OCI-LY7 (cell line): Measurements from ENCODE around the gene CHRD. TPM values are rescaled to one million over a fixed set of nuclear protein-coding genes. Genes with fewer than 3 reads are reported as not detected.

Source experiments
- BruUV-seq: library from RNA; stranded (reverse); fragments of 400-500 nt; replicated peaks from 2 replicates; lab custom pipeline; 2021; lab: Mats Ljungman, UMichigan
- CTCF ChIA-PET: fragments of 300-600 bp; sonication (Branson Sonifier 250); formaldehyde crosslinking; loops from one replicate; lab custom pipeline; 2022; ENCODE audit warnings: antibody characterized with exemption; ENCODE audit not compliant: unreplicated experiment; lab: Charles Lee
- POLR2A ChIA-PET: fragments of 300-600 bp; sonication (Branson Sonifier 250); formaldehyde crosslinking; loops from one replicate; lab custom pipeline; 2022; ENCODE audit warnings: antibody characterized with exemption; lab: Charles Lee
- DNase-seq: peaks from one replicate; pipeline ENCODE4 v3.0.0-alpha.2; 2015; ENCODE audit warnings: low spot score
- H2AFZ ChIP-seq: fragments of 200-600 bp; sonication (generic), shearing (Covaris generic); 2 replicates; pipeline ENCODE4 v1.6.1; 2014; ENCODE audit warnings: mild to moderate bottlenecking, antibody characterized with exemption, low read length, moderate library complexity
- H3K27ac ChIP-seq: fragments of 200-600 bp; sonication (generic); 2 replicates; pipeline ENCODE4 v1.5.1; 2014; ENCODE audit warnings: mixed run types, low read depth, mild to moderate bottlenecking, moderate library complexity, low read length, inconsistent platforms; ENCODE audit not compliant: poor library complexity, severe bottlenecking
- H3K36me3 ChIP-seq: fragments of 200-600 bp; sonication (generic); 2 replicates; pipeline ENCODE4 v1.6.1; 2014; ENCODE audit warnings: mild to moderate bottlenecking, antibody characterized with exemption, low read length, moderate library complexity, mixed read lengths; ENCODE audit not compliant: insufficient read depth
- H3K4me1 ChIP-seq: fragments of 200-600 bp; sonication (generic); 2 replicates; pipeline ENCODE4 v1.5.1; 2014; ENCODE audit warnings: mild to moderate bottlenecking, low read length; ENCODE audit not compliant: insufficient read depth, poor library complexity, severe bottlenecking
- H3K4me2 ChIP-seq: fragments of 200-600 bp; sonication (generic); 2 replicates; pipeline ENCODE4 v1.6.1; 2014; ENCODE audit warnings: mild to moderate bottlenecking, low read length
- H3K4me3 ChIP-seq: fragments of 200-600 bp; sonication (generic); 2 replicates; pipeline ENCODE4 v1.5.1; 2014; ENCODE audit warnings: mild to moderate bottlenecking, low read depth, low read length; ENCODE audit not compliant: poor library complexity, severe bottlenecking
- H3K79me2 ChIP-seq: fragments of 200-600 bp; sonication (generic); 2 replicates; pipeline ENCODE4 v1.6.1; 2016; ENCODE audit warnings: low read depth, mild to moderate bottlenecking, low read length, moderate library complexity, mixed read lengths; ENCODE audit not compliant: insufficient read depth
- H3K9me2 ChIP-seq: fragments of 200-600 bp; sonication (generic); 2 replicates; pipeline ENCODE4 v1.6.1; 2016; ENCODE audit warnings: mild to moderate bottlenecking, low read length, mixed read lengths; ENCODE audit not compliant: insufficient read depth
- H3K9me3 ChIP-seq: fragments of 200-600 bp; sonication (generic); 2 replicates; pipeline ENCODE4 v1.6.1; 2014; ENCODE audit warnings: mild to moderate bottlenecking, mixed run types, low read length, mixed read lengths
- H4K20me1 ChIP-seq: fragments of 200-600 bp; sonication (generic); 2 replicates; pipeline ENCODE4 v1.6.1; 2014; ENCODE audit warnings: mild to moderate bottlenecking, antibody characterized with exemption, low read length, moderate library complexity, mixed read lengths; ENCODE audit not compliant: insufficient read depth
- EZH2phosphoT487 ChIP-seq: fragments of 200-600 bp; sonication (generic); IDR thresholded peaks from 2 replicates; pipeline ENCODE4 v1.6.1; 2018; ENCODE audit warnings: low read depth, borderline replicate concordance, mild to moderate bottlenecking, mixed run types, antibody characterized with exemption, low read length, moderate library complexity, mixed read lengths
- intact Hi-C: fragments of 100-400 bp; cut with micrococcal nuclease; formaldehyde crosslinking; loops from one replicate; pipeline ENCODE4 v1.10.0; 2022; ENCODE audit not compliant: unreplicated experiment
- total RNA-seq, 2 experiments: library from RNA; depleted of rRNA in 1 of 2; stranded (reverse); fragments of >200 nt in 1 of 2; shearing (Covaris generic) in 1 of 2; gene quantifications; 2 replicates each; pipeline ENCODE4 v1.2.3, GENCODE V29; 2014 to 2022
- TF ChIP-seq, protein P1 (sequence below): fragments of 200-600 bp; sonication (generic); conservative IDR thresholded peaks from 2 replicates; pipeline ENCODE4 v1.5.1; 2014; ENCODE audit warnings: mild to moderate bottlenecking, antibody characterized with exemption, low read length, moderate library complexity, mixed read lengths

CHRD gene
- total RNA-seq, 2 experiments from 2014 or later: 0.16 TPM; not detected in 1

DNA sequence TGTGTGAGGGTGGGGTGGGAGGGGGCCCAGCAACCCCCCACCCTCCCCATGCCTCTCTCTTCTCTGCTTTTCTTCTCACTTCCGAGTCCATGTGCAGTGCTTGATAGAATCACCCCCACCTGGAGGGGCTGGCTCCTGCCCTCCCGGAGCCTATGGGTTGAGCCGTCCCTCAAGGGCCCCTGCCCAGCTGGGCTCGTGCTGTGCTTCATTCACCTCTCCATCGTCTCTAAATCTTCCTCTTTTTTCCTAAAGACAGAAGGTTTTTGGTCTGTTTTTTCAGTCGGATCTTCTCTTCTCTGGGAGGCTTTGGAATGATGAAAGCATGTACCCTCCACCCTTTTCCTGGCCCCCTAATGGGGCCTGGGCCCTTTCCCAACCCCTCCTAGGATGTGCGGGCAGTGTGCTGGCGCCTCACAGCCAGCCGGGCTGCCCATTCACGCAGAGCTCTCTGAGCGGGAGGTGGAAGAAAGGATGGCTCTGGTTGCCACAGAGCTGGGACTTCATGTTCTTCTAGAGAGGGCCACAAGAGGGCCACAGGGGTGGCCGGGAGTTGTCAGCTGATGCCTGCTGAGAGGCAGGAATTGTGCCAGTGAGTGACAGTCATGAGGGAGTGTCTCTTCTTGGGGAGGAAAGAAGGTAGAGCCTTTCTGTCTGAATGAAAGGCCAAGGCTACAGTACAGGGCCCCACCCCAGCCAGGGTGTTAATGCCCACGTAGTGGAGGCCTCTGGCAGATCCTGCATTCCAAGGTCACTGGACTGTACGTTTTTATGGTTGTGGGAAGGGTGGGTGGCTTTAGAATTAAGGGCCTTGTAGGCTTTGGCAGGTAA is 34.3 kb upstream of the CHRD start:
- Histone ChIP-seq H3K36me3 (no peaks in the 10 kb centered on the region), H3K4me3 (no peak overlapping the region), H4K20me1 (no peaks in the 10 kb centered on the region), H3K79me2 (no peaks in the 10 kb centered on the region), H3K9me3 (no peaks in the 10 kb centered on the region), H3K27ac (no peak overlapping the region), H2AFZ (no peak overlapping the region), H3K4me1 (no peaks in the 10 kb centered on the region), H3K4me2 (no peak overlapping the region), H3K9me2 (no peaks in the 10 kb centered on the region)
- POLR2A ChIA-PET: no interaction called here
- no TSS peak for BruUV-seq
- intact Hi-C loops: no loop called here
- peak; percentile 44 for DNase-seq
- CTCF ChIA-PET: interaction anchor here (0.7 kb wide), 1 partner anchor 8 kb away, joined by 3 read pairs; no protein-coding TSS in a partner anchor
- TF ChIP-seq EZH2phosphoT487: no peak
- TF ChIP-seq, protein P1, sequence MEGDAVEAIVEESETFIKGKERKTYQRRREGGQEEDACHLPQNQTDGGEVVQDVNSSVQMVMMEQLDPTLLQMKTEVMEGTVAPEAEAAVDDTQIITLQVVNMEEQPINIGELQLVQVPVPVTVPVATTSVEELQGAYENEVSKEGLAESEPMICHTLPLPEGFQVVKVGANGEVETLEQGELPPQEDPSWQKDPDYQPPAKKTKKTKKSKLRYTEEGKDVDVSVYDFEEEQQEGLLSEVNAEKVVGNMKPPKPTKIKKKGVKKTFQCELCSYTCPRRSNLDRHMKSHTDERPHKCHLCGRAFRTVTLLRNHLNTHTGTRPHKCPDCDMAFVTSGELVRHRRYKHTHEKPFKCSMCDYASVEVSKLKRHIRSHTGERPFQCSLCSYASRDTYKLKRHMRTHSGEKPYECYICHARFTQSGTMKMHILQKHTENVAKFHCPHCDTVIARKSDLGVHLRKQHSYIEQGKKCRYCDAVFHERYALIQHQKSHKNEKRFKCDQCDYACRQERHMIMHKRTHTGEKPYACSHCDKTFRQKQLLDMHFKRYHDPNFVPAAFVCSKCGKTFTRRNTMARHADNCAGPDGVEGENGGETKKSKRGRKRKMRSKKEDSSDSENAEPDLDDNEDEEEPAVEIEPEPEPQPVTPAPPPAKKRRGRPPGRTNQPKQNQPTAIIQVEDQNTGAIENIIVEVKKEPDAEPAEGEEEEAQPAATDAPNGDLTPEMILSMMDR: peak; percentile 64

GRCh38 chr3:184346480-184347190 is 33.2 kb upstream of the CHRD start:
- Histone ChIP-seq H3K4me3 (no peak overlapping the region), H3K9me3 (no peaks in the 10 kb centered on the region), H3K4me1 (no peaks in the 10 kb centered on the region), H2AFZ (no peak overlapping the region), H3K4me2 (no peak overlapping the region), H3K9me2 (no peaks in the 10 kb centered on the region), H3K36me3 (0 out of 2 replicates have a peak, but pooled peaks cover 4% of the 10 kb centered on the region), H3K79me2 (no peaks in the 10 kb centered on the region), H3K27ac (no peak overlapping the region), H4K20me1 (no peaks in the 10 kb centered on the region)
- no peak for DNase-seq
- TF ChIP-seq, protein P1: no peak
- no peak for TF ChIP-seq EZH2phosphoT487
- intact Hi-C loops: no loop called here
- no TSS peak for BruUV-seq
- CTCF ChIA-PET: no interaction called here
- POLR2A ChIA-PET: no interaction called here
